GM18519 (cell line): ENCODE results near the gene MMP7.
"Not testable (repeated sequence)": the region's sequence is repeated elsewhere in the genome, so short reads cannot be mapped to it uniquely, and the experiment has no call there.

Source experiments
- ATAC-seq: cut with Tn5 transposase; IDR thresholded peaks from one replicate; pipeline ENCODE4 v1.9.1; 2021; ENCODE audit warnings: mild to moderate bottlenecking, moderate library complexity; ENCODE audit not compliant: unreplicated experiment, low FRiP score

Gene MMP7

DNA sequence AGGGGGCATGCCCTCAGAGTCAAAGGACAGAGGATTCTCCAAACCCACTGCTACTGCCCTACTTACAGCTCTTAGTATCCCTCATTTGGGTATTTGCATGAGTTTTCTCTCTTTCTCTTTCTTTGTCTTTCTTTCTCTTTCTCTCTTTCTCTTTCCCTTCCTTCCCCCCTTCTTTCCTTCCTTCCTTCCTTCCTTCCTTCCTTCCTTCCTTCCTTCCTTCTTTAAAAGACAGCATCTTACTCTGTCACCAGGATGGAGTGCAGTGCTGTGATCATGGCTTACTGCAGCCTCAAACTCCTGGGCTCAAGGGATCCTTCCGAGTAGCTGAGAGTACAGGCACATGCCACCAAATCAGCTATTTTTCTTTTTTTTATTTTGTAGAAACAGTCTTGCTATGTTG is 14.0 kb upstream of the MMP7 start:
- ATAC-seq: no peak

DNA sequence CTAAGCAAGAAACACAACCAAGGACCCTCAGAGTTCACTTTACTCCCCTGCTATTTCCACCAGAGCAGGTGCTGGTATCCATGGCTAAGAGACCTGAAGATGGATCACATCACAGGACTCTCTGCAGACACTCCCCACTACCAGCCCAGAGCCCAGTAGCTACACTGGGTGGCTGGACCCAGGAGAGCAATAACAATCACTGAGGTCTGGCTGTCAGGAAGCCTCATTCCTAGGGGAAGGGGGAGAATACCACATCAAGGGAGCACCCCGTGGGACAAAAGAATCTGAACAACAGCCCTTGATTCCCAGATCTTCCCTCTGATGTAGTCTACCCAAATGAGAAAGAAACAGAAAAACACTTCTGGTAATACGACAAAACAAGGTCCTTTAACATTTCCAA is 9.0 kb upstream of the MMP7 start:
- no peak for ATAC-seq

DNA sequence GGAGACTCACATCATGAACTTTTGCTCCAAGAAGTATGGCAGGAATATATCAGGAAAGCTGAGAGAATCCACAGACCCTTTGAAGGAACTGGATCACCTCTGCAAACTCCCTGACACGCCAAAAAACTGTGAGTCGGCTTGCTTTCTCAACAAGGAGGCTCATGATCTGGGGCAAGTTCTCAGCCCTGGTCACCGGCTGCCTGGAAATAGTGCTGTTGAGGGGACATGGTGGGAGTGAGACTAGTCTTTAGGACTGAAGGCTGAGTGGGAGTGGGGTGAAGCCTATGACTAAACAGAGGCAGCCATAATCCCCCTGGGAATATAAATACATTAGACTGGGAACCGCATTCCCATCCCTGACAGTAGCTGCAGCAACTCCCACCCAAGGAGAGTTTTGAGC is 8.4 kb upstream of the MMP7 start:
- no peak for ATAC-seq

DNA sequence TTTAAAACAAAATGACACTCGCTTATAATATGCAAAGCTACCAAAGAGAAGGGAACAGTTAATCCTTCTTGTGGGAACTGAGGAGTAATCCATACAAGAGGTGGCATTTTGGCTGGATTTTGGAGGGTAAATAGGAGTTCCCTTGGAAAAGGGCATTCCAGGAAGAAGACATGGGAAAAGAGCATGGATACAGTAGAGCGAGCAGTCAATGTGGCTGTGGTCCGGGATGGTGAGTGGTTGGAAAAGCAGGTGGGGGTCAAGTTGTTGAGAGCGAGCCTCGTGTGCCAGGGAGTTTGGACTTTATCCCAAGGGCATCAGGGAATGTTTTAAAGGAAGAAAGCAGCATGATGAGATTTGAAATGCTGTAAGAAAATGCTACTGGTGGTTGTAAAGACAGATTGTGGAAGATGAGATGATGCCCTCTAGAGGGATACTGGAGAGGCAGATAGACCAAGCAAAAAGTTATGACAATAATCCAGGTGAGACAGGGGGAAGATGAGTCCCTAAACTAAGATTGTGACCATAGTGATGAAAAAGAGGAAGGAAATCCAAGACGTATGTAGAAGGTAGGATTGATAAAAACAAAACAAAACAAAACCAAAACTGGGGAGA is 3.8 kb upstream of the MMP7 start:
- ATAC-seq: peak; percentile 35

DNA sequence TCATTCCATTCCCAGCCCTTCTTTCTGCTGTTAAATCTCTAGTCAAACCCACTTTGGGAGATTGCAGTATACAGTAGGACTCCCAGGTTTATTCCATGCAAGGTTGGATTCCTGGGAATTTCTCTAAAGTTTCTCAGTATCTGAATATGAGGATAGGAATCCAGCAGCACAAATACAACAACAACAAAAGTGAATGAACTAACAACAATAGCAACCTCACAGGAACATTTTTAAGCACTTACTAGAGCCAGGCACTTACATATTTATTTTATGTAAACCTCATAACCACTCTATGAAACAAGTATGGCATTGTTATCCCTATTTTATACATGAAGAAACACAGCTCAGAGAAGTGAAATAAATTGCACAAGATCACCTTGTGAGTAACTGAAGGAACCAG is 1.9 kb downstream of the MMP7 start:
- no peak for ATAC-seq

DNA sequence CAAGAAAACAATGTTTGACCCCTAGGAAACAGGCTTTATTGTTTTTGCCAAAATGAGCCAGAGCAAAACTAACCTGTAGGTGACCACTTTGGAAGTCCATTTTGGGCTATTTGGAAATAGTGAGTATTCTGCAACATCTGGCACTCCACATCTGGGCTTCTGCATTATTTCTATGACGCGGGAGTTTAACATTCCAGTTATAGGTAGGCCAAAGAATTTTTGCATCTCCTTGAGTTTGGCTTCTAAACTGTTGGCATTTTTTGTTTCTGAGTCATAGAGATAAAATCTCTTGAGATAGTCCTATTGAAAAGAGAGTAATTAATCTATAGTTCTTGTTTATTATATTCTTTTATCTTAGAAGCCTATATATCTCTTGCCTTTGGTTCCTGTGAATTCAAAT is 2.9 kb downstream of the MMP7 start:
- no peak for ATAC-seq

DNA sequence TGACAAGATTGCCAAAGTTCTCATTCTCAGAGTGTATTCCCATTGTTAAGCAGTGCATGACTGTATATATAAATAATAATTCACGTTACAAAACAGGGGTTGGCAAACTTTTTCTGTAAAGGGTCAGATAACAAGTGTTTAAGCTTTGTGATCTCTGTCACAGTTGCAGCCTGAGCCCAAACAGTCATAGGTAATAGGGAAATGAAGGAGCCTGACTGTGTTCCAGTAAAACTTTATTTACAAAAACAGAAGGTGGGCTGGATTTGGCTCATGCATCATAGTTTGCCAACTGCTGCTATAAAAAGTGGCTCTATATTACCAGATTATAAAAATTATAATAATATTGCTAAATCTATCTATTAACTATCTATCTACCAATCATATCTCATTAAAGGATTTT is 3.5 kb downstream of the MMP7 start:
- no peak for ATAC-seq

DNA sequence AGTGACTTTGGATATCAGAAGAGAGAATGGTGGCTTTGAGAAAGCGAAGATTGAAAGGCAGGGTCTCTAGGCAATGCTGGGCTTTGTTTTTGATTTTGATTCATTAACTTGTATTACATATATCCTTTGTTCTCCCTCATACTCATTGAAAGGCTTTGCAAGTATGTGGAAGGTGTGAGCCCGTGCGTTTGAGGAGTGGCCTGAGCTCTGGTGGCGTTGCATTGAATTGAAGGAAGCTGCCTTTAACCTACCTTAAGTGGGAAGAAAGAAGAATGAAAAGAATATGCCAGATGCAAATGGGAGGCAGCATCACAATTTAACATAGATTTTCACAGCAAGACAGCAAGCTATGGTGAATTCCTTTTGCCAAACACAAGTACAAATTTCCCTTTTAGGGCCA is 6.7 kb downstream of the MMP7 start:
- no peak for ATAC-seq

DNA sequence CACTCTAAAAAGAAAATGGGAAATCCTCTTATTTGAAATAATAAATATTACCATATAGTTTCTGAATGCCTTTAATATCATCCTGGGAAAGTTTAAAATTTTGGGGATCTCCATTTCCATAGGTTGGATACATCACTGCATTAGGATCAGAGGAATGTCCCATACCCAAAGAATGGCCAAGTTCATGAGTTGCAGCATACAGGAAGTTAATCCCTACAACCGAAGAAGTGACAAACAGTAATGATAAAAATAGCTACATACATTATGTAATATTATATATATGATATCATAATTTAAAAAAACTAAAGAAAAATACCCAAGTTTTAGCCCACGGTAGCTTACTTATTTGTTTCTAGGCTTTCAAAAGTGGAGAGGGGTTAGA is 7.4 kb downstream of the MMP7 start:
- no peak for ATAC-seq

DNA sequence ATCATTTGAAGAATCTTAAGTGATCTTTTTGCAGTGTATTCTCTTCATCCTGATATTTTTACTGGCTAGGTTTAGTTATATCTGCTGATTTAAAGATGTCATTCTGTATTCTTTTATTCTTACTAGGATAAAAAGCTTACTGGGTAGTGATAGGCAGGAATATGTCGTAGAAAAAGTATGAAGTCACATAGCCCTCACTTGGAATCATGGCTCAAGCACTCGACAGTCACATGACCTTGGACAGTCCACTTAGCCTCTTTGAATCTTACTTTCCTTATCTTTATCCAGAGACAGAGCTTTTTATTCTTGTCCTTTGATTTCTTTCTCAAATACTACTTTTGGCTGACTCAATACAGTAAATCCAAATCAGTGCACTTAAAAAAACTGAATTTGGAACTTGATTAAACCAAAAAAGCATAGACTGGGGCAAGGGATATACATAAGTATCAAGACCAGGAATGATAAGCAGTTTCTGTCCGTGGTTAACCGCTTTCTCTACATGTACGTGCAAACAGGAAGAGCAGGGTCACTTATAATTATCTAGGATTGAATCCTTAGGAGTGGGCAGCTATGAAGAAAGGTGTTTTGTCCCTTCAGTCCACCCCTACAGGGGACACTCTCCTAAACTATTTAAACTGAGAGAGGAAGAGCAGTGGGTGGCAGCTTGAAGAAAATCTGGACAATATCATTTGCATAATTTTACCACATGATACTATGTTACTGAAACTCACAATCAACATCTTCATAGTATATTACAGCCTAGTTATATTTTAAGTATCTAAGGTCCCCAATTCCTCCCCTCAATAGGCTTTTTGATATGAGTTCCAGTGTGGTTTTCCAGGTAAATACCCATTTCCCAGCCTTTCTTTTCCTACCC is 8.0 kb downstream of the MMP7 start:
- no peak for ATAC-seq

DNA sequence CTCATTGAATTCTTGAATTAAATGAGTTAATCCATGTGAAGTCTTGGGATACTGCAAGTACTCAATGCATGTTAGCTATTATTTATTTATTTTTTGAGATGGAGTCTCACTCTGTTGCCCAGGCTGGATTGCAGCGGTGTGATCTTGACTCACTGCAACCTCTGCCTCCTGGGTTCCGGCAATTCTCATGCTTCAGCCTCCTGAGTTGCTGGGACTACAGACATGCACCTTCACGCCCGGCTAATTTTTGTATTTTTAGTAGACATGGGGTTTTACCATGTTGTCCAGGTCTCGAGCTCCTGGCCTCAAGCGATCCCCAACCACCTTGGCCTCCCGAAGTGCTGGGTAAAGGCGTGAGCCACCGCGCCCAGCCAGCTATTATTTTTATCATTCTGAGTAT is 9.4 kb downstream of the MMP7 start:
- no peak for ATAC-seq

DNA sequence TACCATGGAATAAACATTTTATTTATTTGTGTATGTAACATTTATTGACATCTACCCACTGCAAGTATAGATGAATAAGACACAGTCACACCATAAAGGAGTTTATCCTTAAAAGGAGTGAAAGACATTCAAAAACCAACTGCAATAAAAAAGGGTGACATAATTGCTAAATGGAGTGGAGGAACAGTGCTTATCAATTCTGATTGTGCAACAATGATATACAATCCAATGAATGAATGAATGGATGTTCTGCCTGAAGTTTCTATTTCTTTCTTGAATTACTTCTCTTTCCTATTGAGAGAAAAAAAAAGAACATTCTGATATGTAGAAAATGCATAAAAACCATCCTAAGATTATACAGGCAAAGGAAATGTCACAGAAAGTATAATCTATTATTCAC is 10.0 kb downstream of the MMP7 start:
- no peak for ATAC-seq

DNA sequence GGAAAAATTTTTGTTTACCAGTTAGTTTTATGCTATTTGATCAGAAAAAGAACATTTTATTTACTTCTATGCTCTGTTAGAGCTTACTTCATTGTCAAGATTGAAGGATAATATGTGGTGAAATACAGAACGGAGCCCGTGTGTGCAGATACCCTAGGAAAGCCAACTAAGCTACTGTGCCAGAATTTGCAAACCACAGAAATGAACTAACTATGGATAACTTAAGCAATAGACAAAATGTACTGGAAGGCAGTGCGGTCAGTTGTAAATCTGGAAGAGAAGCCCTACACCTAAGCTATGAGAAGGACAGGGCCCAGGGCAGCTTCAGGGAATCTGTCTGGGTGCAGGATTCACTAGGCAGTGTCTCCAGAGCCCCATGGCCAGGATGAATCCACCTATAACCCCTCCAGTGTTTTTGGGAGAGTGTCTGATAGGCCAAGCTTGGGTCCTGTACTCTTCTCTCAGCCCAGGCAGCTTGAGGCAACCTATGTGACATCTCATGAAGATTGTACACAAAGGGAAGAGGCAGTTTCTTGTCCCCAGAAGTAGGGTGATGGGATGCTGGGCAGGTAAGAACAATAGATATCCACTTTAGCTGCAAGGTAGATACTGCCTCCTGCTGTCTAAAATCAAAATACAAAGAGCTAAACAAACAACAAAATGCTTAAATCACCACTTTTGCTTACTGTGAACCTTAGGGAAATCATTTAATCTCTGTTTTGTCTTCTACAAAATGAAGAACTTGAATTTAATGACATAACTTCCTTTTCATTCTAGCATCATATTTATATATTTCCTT is 12.1 kb downstream of the MMP7 start:
- ATAC-seq: no peak

DNA sequence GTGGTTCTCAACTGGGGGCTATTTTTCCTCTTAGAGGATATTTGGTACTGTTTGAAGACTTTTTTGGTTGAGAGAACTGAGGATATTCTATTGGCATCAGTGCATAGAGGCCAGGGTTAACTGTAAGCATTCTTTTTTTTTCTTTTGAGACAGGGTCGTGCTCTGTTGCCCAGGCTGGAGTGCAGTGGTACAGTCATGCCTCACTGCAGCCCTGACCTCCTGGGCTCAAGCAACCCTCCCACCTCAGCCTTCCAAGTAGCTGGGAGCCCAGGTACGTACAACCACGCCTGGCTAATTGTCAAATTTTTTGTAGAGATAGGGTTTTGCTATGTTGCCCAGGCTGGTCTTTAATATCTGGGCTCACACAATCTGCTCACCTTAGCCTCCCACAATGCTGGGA is 12.9 kb downstream of the MMP7 start:
- ATAC-seq: no peak

DNA sequence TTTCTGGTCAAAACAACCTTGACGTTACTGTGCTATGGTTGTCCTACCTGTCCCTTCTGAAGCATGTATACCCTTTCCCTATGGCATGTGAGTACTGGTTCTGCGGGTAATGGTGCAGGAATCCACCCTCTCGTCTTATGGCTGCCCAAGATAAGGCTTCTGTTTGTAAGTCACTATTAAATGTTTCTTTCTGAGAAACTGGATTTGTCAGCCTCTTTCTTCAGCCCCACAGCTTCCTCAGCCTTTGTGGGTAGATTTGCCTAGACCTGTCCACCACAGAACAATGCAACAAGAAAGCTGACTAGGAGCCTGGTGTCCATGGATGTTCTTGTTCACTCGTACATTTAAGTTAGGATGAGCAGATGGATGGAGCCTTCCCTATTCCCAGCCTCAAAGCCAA is 14.4 kb downstream of the MMP7 start:
- no peak for ATAC-seq

DNA sequence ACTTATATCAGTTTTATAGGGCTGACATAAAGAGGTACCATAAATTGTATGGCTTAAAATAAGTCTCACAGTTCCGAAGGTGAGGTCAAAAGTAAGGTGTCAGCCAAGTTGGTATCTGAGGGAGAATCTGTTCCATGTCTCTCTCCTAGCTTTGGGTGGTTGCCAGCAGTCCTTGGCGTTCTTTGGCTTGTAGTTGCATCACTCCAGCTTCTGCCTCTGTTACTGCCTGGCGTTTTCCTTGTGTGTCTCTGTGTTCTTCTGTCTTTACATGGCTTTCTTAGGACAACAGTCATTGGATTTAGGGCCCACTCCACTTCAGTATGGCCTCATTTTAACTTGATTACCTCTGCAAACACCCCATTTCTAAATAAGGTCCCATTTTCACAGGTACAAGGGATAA is 16.7 kb downstream of the MMP7 start:
- no peak for ATAC-seq

DNA sequence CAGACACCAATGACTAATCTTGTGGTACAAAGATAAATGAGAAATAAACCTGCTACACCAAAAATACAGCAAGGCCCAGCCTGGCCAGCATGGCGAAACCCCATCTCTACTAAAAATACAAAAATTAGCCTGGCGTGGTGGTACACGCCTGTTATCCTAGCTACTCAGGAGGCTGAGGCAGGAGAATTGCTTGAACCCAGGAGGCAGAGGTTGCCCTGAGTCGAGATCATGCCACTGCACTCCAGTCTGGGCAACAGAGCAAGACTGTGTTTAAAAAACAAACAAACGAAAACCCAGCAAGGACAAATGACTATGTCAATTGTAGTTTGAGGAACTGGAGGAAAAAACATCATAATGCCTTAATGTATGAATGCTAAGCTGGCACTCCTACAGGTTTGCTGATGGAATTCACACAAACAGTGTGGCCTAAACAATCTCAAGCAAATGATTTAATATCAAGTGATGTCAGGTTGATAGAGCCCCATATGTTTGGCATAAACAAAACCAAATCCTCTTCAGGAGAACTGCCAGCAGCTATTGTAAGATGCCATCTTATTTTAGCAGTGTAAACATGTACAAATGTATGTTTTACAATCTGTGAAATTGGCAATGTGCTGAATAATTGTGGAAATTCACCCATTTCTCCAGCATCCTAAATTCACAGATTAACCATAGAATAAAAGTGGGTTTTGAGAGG is 20.0 kb downstream of the MMP7 start:
- no peak for ATAC-seq

DNA sequence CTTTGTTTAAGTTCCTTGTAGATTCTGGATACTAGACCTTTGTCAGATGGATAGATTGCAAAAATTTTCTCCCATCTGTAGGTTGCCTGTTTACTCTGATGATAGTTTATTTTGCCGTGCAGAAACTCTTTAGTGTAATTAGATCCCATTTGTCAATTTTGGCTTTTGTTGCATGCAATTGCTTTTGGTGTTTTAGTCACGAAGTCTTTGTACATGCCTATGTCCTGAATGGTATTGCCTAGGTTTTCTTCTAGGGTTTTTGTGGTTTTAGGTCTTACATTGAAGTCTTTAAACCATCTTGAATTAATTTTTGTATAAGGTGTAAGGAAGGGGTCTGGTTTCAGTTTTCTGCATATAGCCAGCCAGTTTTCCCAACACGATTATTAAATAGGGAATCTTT is 27.7 kb downstream of the MMP7 start:
- ATAC-seq: not testable (repeated sequence)

DNA sequence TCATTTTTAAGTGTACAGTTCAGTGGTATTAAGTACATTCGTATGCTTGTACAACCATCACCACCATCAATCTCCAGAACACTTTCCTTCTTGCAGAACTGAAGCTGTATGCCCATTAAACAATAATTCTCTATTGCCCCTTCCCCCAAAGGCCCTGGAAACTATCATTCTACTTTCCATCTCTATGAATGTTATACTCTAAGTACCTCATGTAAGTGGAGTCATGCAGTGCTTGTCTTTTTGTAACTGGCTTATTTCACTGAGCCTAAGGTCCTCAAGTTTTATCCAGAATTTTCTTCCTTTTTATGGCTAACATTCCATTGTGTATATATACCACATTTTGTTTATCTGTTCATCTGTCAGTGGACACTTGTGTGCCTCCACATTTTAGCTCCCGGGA is 29.7 kb downstream of the MMP7 start:
- ATAC-seq: no peak

DNA sequence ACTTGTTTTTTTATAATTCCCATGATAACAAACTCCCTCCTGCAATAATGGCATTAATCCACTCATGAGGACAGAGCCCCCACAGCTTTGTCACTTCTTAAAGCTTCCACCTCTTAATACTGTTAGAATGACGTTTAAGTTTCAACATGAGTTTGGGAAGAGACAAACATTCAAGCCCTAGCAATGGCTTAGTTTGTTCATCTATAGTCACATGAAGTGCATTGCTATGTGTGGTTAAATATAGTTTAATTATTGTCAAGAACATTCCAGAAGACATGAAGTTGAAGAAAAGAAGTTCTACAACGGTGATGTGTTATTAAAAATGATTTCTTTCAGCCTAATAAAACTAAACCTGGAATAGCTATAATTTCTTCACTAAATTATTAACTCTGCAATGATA is 30.6 kb downstream of the MMP7 start:
- no peak for ATAC-seq

DNA sequence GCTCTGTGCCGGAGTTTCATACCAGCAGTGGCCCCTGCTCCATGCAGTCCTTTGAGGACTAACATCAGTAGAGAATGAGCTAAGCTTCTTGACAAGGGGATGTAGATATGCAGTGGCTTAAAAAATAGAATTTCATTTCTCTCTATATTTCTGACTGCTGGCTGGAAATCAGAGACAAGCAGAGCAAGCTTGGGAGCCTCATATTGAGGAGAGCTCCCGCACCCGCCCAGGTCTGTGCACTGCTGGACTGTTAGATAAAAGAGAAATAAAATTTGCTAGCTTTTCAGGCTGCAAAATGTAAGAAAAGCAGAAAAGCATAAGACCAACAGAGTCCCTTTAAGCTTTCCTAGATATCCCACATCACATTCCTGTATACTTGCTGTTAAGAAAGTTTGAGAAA is 31.4 kb downstream of the MMP7 start:
- ATAC-seq: no peak
